Measurements from ENCODE around the gene PPIF.

PPIF gene

DNA sequence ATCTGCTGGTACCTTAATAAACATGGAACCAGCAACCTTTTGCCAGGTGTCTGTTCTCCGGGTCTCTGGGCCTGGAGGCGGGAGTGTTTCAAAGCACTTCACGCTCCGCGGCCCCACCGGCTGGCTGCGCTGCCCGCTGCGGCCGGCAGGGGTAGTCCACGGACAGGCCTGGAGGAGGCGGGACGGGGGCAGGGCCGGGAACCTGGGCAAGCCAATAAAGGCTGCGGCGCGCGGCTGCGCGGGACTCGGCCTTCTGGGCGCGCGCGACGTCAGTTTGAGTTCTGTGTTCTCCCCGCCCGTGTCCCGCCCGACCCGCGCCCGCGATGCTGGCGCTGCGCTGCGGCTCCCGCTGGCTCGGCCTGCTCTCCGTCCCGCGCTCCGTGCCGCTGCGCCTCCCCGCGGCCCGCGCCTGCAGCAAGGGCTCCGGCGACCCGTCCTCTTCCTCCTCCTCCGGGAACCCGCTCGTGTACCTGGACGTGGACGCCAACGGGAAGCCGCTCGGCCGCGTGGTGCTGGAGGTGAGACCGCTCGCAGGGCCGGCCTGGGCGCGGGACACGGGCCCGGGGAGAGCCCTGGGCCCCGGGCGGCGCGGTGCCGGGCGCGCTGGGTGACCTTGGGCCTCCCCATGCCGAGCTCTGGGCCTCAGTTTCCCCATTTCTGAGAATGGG lies at the start of gene PPIF:
PPIF (plus strand) TSS at position 244 of the 668 bp plus-strand sequence; CDS start at position 324, 80 bp downstream.
- Histone ChIP-seq H3K9me3 (no peaks in the 10 kb centered on the region), H3K36me3 (peaks cover 9 to 33% (median 31%) of the 10 kb centered on the region in 3 donors), H3K27ac (peak within 1 kb of the TSS; percentile 74 to 85), H3K4me3 (peak within 1 kb of the TSS; percentile 69 to 89), H3K27me3 (no peaks in the 10 kb centered on the region), H3K4me1 (peaks cover 0 to 25% (median 17%) of the 10 kb centered on the region in 4 donors)
- TF ChIP-seq, protein P1, sequence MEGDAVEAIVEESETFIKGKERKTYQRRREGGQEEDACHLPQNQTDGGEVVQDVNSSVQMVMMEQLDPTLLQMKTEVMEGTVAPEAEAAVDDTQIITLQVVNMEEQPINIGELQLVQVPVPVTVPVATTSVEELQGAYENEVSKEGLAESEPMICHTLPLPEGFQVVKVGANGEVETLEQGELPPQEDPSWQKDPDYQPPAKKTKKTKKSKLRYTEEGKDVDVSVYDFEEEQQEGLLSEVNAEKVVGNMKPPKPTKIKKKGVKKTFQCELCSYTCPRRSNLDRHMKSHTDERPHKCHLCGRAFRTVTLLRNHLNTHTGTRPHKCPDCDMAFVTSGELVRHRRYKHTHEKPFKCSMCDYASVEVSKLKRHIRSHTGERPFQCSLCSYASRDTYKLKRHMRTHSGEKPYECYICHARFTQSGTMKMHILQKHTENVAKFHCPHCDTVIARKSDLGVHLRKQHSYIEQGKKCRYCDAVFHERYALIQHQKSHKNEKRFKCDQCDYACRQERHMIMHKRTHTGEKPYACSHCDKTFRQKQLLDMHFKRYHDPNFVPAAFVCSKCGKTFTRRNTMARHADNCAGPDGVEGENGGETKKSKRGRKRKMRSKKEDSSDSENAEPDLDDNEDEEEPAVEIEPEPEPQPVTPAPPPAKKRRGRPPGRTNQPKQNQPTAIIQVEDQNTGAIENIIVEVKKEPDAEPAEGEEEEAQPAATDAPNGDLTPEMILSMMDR (IDR thresholded peaks at IDR 0.05): peak; percentile 98 to 99
- intact Hi-C loops (cut with DNase I; ENCODE audit: low total_unique reads): no loop called here
- peak; percentile 92 to 96 for DNase-seq

DNA sequence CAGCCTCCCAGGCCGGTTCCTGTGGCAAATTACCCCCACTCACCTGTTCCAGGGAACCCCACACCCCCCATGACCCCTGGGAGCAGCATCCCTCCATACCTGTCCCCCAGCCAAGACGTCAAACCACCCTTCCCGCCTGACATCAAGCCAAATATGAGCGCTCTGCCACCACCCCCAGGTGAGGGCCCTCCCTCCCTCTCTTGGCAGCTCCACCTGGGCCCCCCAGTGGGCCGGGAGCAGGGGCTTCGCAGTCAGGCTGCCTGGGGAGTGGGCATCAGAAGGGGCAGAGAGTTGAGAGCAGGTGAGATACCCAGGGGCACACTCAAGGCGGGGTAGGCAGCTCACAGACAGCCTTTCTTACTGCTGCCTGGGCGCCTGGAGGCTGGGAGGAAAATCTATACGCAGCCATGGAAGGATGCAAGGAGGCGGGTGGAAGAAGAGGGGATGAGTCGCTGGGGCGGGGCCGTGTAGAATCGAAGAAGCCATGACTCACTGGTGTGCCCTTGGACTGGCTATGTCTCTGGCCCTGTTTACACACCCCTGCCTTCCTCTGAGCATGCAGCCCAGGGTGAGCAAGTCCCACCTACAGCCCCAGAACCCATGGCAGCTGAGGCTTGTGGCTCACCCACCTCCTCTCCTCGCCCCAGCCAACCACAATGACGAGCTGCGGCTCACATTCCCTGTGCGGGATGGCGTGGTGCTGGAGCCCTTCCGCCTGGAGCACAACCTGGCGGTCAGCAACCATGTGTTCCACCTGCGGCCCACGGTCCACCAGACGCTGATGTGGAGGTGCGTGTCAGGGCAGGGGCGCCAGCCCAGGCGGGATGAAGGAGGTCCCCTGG lies 48.6 kb upstream of the PPIF start:
- Histone ChIP-seq H3K4me3 (no peak overlapping the region), H3K9me3 (no peaks in the 10 kb centered on the region), H3K4me1 (peaks cover 0 to 21% (median 16%) of the 10 kb centered on the region in 4 donors), H3K36me3 (peaks cover 65 to 97% (median 94%) of the 10 kb centered on the region in 3 donors), H3K27ac (peak overlapping the region; percentile 61 to 66), H3K27me3 (no peaks in the 10 kb centered on the region)
- intact Hi-C loops (cut with DNase I; ENCODE audit: low total_unique reads): no loop called here
- DNase-seq: peak; percentile 80 to 85
- TF ChIP-seq, protein P1 (IDR thresholded peaks at IDR 0.05): no peak

DNA sequence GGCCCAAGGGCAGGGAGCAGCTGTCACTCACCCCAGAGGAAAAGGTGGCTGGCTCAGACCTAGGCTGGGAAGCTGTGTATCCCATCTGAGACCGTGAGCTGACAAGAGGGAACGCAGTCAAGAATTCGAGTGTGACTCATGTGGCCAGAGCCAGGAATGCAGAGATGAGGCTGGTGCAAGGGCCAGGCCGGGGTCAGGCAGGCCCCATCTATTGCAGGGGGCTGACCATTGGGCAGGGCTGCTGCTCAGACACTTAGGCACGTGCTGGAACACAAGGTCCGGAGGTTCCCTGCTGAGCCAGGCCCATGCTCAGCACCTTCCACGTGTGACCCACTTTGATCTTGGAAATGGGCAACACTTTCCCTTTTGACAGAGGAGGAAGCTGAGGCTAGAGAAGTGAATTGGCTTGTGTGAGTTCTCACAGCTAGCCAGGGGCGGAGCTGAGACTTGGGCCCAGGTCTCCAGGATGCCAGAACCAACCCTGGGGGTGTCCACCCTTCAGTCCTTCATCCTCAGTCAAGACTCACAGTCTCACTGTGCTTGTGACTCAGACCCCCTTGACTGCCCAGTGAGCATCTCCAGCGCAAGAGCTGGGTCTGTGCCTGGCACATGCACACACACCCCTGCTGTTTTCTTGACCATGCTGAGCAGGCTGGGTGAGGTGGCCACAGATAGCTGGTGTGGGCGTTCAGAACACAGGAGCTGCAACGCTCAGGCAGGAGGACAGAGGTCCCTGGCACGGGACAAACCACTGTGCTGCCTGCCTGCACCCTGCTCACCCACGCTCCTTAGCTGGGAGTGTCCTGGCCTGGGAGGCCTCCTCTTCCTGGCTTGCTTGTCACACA lies 47.6 kb upstream of the PPIF start:
- peak; percentile 70 to 87 for DNase-seq
- intact Hi-C loops (cut with DNase I; ENCODE audit: low total_unique reads): no loop called here
- Histone ChIP-seq H3K27ac (peak overlapping the region; percentile 61 to 66), H3K9me3 (no peaks in the 10 kb centered on the region), H3K27me3 (no peaks in the 10 kb centered on the region), H3K4me1 (peaks cover 0 to 21% (median 16%) of the 10 kb centered on the region in 4 donors), H3K36me3 (peaks cover 75 to 97% (median 94%) of the 10 kb centered on the region in 3 donors), H3K4me3 (no peak overlapping the region)
- TF ChIP-seq, protein P1 (IDR thresholded peaks at IDR 0.05): no peak

DNA sequence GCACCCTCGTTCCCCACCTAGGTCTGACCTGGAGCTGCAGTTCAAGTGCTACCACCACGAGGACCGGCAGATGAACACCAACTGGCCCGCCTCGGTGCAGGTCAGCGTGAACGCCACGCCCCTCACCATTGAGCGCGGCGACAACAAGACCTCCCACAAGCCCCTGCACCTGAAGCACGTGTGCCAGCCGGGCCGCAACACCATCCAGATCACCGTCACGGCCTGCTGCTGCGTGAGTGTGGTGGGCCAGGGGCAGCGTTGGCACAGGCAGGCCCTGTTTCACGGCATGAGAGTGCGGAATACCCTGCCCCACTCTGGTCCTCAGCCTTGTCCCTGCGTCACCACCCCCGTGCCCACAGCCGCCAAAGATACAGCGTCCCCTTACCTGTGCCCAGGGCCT lies 46.6 kb upstream of the PPIF start:
- Histone ChIP-seq H3K27me3 (no peaks in the 10 kb centered on the region), H3K36me3 (peaks cover 79 to 97% (median 95%) of the 10 kb centered on the region in 3 donors), H3K4me3 (no peak overlapping the region), H3K27ac (no peak overlapping the region), H3K4me1 (peaks cover 0 to 21% (median 16%) of the 10 kb centered on the region in 4 donors), H3K9me3 (no peaks in the 10 kb centered on the region)
- TF ChIP-seq, protein P1 (IDR thresholded peaks at IDR 0.05): no peak
- intact Hi-C loops (cut with DNase I; ENCODE audit: low total_unique reads): no loop called here
- no peak for DNase-seq
